ENCODE results near the gene ERCC6L2. TPM values are rescaled to one million over a fixed set of nuclear protein-coding genes. Genes with fewer than 3 reads are reported as not detected.

ERCC6L2 gene
- total RNA-seq, 1 donor from 2014 or later, result 35.8 TPM

- no peak for DNase-seq (ENCODE audit: low spot score)
- Mint-ChIP-seq H3K4me1 (ENCODE audit: low read depth) (peaks cover 19% of the 10 kb centered on the region), H3K27me3 (ENCODE audit: low read depth) (no peaks in the 10 kb centered on the region), H3K36me3 (ENCODE audit: low read depth) (no peaks in the 10 kb centered on the region), H3K9me3 (ENCODE audit: low read depth) (no peaks in the 10 kb centered on the region), H3K27ac (ENCODE audit: unreplicated experiment) (no peak overlapping the region), H3K4me3 (ENCODE audit: unreplicated experiment) (no peak overlapping the region)
- TF ChIP-seq CTCF (IDR thresholded peaks at IDR 0.05), result no peak
These were observed 35.4 kb upstream of the ERCC6L2 start for GRCh38 chr9:95840074-95840473.

GRCh38 chr9:95841377-95841776 is 34.1 kb upstream of the ERCC6L2 start:
- Mint-ChIP-seq H3K27ac (ENCODE audit: unreplicated experiment) (no peak overlapping the region), H3K27me3 (ENCODE audit: low read depth) (no peaks in the 10 kb centered on the region), H3K4me1 (ENCODE audit: low read depth) (peaks cover 11% of the 10 kb centered on the region), H3K4me3 (ENCODE audit: unreplicated experiment) (no peak overlapping the region), H3K36me3 (ENCODE audit: low read depth) (no peaks in the 10 kb centered on the region), H3K9me3 (ENCODE audit: low read depth) (no peaks in the 10 kb centered on the region)
- DNase-seq (ENCODE audit: low spot score), result no peak
- no peak for TF ChIP-seq CTCF (IDR thresholded peaks at IDR 0.05)

GRCh38 chr9:95845751-95846150 is 29.7 kb upstream of the ERCC6L2 start:
- no peaks in the 10 kb centered on the region for H3K9me3 Mint-ChIP-seq (ENCODE audit: low read depth)
- no peak overlapping the region for H3K27ac Mint-ChIP-seq (ENCODE audit: unreplicated experiment)
- peaks cover 9% of the 10 kb centered on the region for H3K36me3 Mint-ChIP-seq (ENCODE audit: low read depth)
- H3K27me3 Mint-ChIP-seq (ENCODE audit: low read depth), result no peaks in the 10 kb centered on the region
- no peak overlapping the region for H3K4me3 Mint-ChIP-seq (ENCODE audit: unreplicated experiment)
- no peak for TF ChIP-seq CTCF (IDR thresholded peaks at IDR 0.05)
- DNase-seq (ENCODE audit: low spot score), result no peak
- H3K4me1 Mint-ChIP-seq (ENCODE audit: low read depth), result peaks cover under 1% of the 10 kb centered on the region

GRCh38 chr9:95848764-95849163 is 26.7 kb upstream of the ERCC6L2 start:
- no peak for DNase-seq (ENCODE audit: low spot score)
- no peak overlapping the region for H3K4me3 Mint-ChIP-seq (ENCODE audit: unreplicated experiment)
- H3K36me3 Mint-ChIP-seq (ENCODE audit: low read depth), result peaks cover 9% of the 10 kb centered on the region
- no peaks in the 10 kb centered on the region for H3K9me3 Mint-ChIP-seq (ENCODE audit: low read depth)
- TF ChIP-seq CTCF (IDR thresholded peaks at IDR 0.05), result no peak
- peaks cover 14% of the 10 kb centered on the region for H3K4me1 Mint-ChIP-seq (ENCODE audit: low read depth)
- H3K27ac Mint-ChIP-seq (ENCODE audit: unreplicated experiment), result no peak overlapping the region
- no peaks in the 10 kb centered on the region for H3K27me3 Mint-ChIP-seq (ENCODE audit: low read depth)

- Mint-ChIP-seq H3K9me3 (ENCODE audit: low read depth) (no peaks in the 10 kb centered on the region), H3K4me1 (ENCODE audit: low read depth) (peaks cover 38% of the 10 kb centered on the region), H3K27ac (ENCODE audit: unreplicated experiment) (no peak overlapping the region), H3K4me3 (ENCODE audit: unreplicated experiment) (no peak overlapping the region), H3K36me3 (ENCODE audit: low read depth) (peaks cover 9% of the 10 kb centered on the region), H3K27me3 (ENCODE audit: low read depth) (no peaks in the 10 kb centered on the region)
- TF ChIP-seq CTCF (IDR thresholded peaks at IDR 0.05), result no peak
- DNase-seq (ENCODE audit: low spot score), result no peak
These were observed 23.1 kb upstream of the ERCC6L2 start for GRCh38 chr9:95852059-95853032.

Measured in chondrocyte (in vitro differentiated cells).